SK-N-SH treated with all-trans-retinoic acid at 6 μM for 48 hours (cell line): Measurements from ENCODE around the gene RBM44.

ENCODE experiments used
- ATAC-seq: fragments of 200-7000 bp; cut with Tn5 transposase; 3 replicates; pipeline ENCODE4 v1.9.1; 2020; ENCODE audit warnings: mild to moderate bottlenecking, moderate library complexity
- BACH2 ChIP-seq: fragments of 250-450 bp; sonication (Bioruptor Pico); IDR thresholded peaks from 2 replicates; pipeline ENCODE4 v1.9.0; 2021; ENCODE audit warnings: mild to moderate bottlenecking, borderline replicate concordance
- CREB5 ChIP-seq: fragments of 250-450 bp; sonication (Bioruptor Pico); IDR thresholded peaks from 2 replicates; pipeline ENCODE4 v1.5.1; 2020; ENCODE audit warnings: low read depth, mild to moderate bottlenecking, moderate library complexity
- CSDC2 ChIP-seq: fragments of 250-450 bp; sonication (Bioruptor Pico); IDR thresholded peaks from 2 replicates; pipeline ENCODE4 v1.5.0; 2020; ENCODE audit warnings: mild to moderate bottlenecking, moderate library complexity
- CSRNP3 ChIP-seq: fragments of 250-450 bp; sonication (Bioruptor Pico); IDR thresholded peaks from 2 replicates; pipeline ENCODE4 v1.5.1; 2021; ENCODE audit warnings: mild to moderate bottlenecking, moderate library complexity
- ESRRG ChIP-seq: fragments of 250-450 bp; sonication (Bioruptor Pico); IDR thresholded peaks from 2 replicates; pipeline ENCODE4 v1.6.1; 2021; ENCODE audit warnings: mild to moderate bottlenecking
- ISL1 ChIP-seq: fragments of 250-450 bp; sonication (Bioruptor Pico); IDR thresholded peaks from 2 replicates; pipeline ENCODE4 v2.1.2; 2022; ENCODE audit warnings: mild to moderate bottlenecking, moderate library complexity
- OSR1 ChIP-seq: fragments of 250-450 bp; sonication (Bioruptor Pico); IDR thresholded peaks from 2 replicates; pipeline ENCODE4 v1.8.0; 2022; ENCODE audit warnings: moderate library complexity, mild to moderate bottlenecking, inconsistent platforms
- PATZ1 ChIP-seq: fragments of 250-450 bp; sonication (Bioruptor Pico); IDR thresholded peaks from 2 replicates; pipeline ENCODE4 v1.8.0; 2020; ENCODE audit warnings: mild to moderate bottlenecking, moderate library complexity, borderline replicate concordance
- POU6F1 ChIP-seq: fragments of 250-450 bp; sonication (Bioruptor Pico); IDR thresholded peaks from 2 replicates; pipeline ENCODE4 v1.8.0; 2021; ENCODE audit warnings: low read depth, mild to moderate bottlenecking, moderate library complexity, borderline replicate concordance
- PPARA ChIP-seq: fragments of 250-450 bp; sonication (Bioruptor Pico); IDR thresholded peaks from 2 replicates; pipeline ENCODE4 v1.5.0; 2020; ENCODE audit warnings: mild to moderate bottlenecking, borderline replicate concordance
- RARB ChIP-seq: fragments of 250-450 bp; sonication (Bioruptor Pico); IDR thresholded peaks from 2 replicates; pipeline ENCODE4 v1.8.0; 2021; ENCODE audit warnings: mild to moderate bottlenecking, moderate library complexity
- SNAI2 ChIP-seq: fragments of 250-450 bp; sonication (Bioruptor Pico); IDR thresholded peaks from 2 replicates; pipeline ENCODE4 v1.5.0; 2020; ENCODE audit warnings: mild to moderate bottlenecking, moderate library complexity
- TCF4 ChIP-seq: fragments of 250-450 bp; sonication (Bioruptor Pico); IDR thresholded peaks from 2 replicates; pipeline ENCODE4 v1.8.0; 2021; ENCODE audit warnings: mild to moderate bottlenecking, moderate library complexity, borderline replicate concordance
- TOX ChIP-seq: fragments of 250-450 bp; sonication (Bioruptor Pico); IDR thresholded peaks from 2 replicates; pipeline ENCODE4 v1.8.0; 2021; ENCODE audit warnings: mild to moderate bottlenecking, moderate library complexity, borderline replicate concordance
- TSHZ2 ChIP-seq: fragments of 250-450 bp; sonication (Bioruptor Pico); IDR thresholded peaks from 2 replicates; pipeline ENCODE4 v1.5.0; 2020; ENCODE audit warnings: mild to moderate bottlenecking, moderate library complexity
- ZFP3 ChIP-seq: fragments of 250-450 bp; sonication (Bioruptor Pico); IDR thresholded peaks from 2 replicates; pipeline ENCODE4 v1.5.0; 2020; ENCODE audit warnings: mild to moderate bottlenecking, moderate library complexity
- ZFP30 ChIP-seq: fragments of 450-650 bp; formaldehyde crosslinking; IDR thresholded peaks from 2 replicates; pipeline ENCODE4 v1.5.0; 2022; ENCODE audit warnings: mild to moderate bottlenecking, moderate library complexity
- ZNF565 ChIP-seq: fragments of 450-650 bp; formaldehyde crosslinking; conservative IDR thresholded peaks from 2 replicates; pipeline ENCODE4 v1.5.0; 2020; ENCODE audit warnings: low read depth, mild to moderate bottlenecking, moderate library complexity
- ZNF70 ChIP-seq: fragments of 450-650 bp; formaldehyde crosslinking; IDR thresholded peaks from 2 replicates; pipeline ENCODE4 v1.5.0; 2020; ENCODE audit warnings: mild to moderate bottlenecking, moderate library complexity
- ZNF8 ChIP-seq: fragments of 450-650 bp; formaldehyde crosslinking; IDR thresholded peaks from 2 replicates; pipeline ENCODE4 v1.5.0; 2020; ENCODE audit warnings: mild to moderate bottlenecking, moderate library complexity

The RBM44 gene

GRCh38 chr2:237819231-237819630 is 20.7 kb downstream of the RBM44 start (continued):
- TF ChIP-seq POU6F1 (CRISPR knock-in tag) (no peak), ISL1 (no peak), ZNF565 (no peak), CSRNP3 (no peak)

- TF ChIP-seq ISL1 (no peak), ZNF8 (CRISPR knock-in tag) (no peak), SNAI2 (CRISPR knock-in tag) (no peak), TSHZ2 (CRISPR knock-in tag) (no peak), ZFP30 (CRISPR knock-in tag) (no peak), BACH2 (CRISPR knock-in tag) (no peak), PPARA (CRISPR knock-in tag) (no peak), TOX (no peak), OSR1 (CRISPR knock-in tag) (no peak), ZNF565 (no peak), CSRNP3 (no peak)
- no peak for ATAC-seq
Measured at GRCh38 chr2:237820421-237820820, 21.8 kb downstream of the RBM44 start.

- TF ChIP-seq TCF4 (no peak), ZNF70 (CRISPR knock-in tag) (no peak), CREB5 (no peak), ZFP3 (CRISPR knock-in tag) (no peak), ISL1 (no peak), ESRRG (CRISPR knock-in tag) (no peak), OSR1 (CRISPR knock-in tag) (no peak)
- ATAC-seq: no peak
Measured at GRCh38 chr2:237823544-237823943, 25.0 kb downstream of the RBM44 start.

- TF ChIP-seq SNAI2 (CRISPR knock-in tag): no peak
- no peak for TF ChIP-seq ISL1
- no peak for TF ChIP-seq BACH2 (CRISPR knock-in tag)
- TF ChIP-seq ZNF70 (CRISPR knock-in tag): no peak
- TF ChIP-seq CSRNP3: no peak
- no peak for TF ChIP-seq OSR1 (CRISPR knock-in tag)
- TF ChIP-seq CSDC2 (CRISPR knock-in tag): no peak
- no peak for TF ChIP-seq PATZ1
- no peak for TF ChIP-seq RARB
- no peak for TF ChIP-seq ZNF8 (CRISPR knock-in tag)
- no peak for ATAC-seq
Measured at GRCh38 chr2:237824085-237824484, 25.5 kb downstream of the RBM44 start.
